ENCODE measurements around the gene TMEM100.

The TMEM100 gene

DNA sequence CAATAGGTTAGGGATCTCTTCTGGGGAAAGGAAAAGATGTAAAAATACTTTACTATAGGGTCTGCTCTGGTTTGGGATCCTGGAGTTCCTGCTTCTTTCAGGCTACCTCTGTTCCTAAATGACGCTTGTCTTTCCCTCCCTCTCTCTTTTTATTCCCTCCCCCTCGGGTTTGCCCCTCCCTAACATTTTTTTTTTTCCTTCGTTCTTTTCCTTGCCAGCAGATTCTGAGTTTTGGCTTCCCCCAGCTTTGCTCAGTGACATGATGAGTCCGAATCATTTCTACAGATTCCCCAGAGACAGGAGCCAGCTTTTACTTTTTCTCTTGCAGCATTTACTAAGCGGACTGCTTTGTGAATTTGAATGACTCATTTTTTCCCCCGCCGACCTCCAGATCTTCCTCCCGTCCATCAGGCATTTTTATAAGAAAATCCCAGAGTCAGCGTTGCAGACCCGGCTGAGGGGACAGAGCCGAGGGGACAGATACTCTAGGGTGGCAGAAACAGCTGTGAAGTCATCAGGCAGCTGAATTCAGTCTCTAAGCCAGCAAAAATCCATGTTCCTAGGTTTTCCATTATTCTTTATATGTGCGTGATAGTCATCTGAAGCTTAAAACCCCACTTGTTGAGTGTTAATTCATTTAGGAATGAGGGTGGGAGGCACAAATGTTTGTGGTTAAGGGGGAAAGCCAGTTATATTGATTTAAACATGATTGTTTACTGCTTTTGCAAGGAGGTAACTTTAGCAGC lies at the start of gene TMEM100:
Gene TMEM100 (minus strand): TSS at position 123 of the 746 bp plus-strand sequence. CDS start 1,794 bp downstream, outside the sequence.
- no peak for DNase-seq

DNA sequence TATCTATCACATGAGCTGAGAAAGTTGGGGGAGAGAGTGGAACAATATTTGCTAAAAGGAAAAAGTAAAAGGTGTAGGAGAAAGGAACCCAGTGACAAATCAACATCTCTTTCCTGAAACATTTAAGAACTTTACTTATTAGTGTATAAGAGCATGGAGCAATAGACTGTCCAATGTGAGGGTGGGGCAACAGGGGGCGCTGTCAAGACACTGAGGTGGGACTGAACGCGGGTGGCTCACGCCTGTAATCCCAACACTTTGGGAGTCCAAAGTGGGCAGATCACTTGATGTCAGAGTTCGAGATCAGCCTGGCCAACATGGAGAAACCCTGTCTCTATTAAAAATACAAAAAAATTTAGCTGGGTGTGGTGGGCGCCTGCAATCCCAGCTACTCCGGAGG lies 49.4 kb upstream of the TMEM100 start:
- DNase-seq, result no peak

- DNase-seq, result no peak
Measured at GRCh38 chr17:55770196-55770870, 47.7 kb upstream of the TMEM100 start.

- no peak for DNase-seq
Measured at GRCh38 chr17:55769625-55770000, 46.9 kb upstream of the TMEM100 start.

DNA sequence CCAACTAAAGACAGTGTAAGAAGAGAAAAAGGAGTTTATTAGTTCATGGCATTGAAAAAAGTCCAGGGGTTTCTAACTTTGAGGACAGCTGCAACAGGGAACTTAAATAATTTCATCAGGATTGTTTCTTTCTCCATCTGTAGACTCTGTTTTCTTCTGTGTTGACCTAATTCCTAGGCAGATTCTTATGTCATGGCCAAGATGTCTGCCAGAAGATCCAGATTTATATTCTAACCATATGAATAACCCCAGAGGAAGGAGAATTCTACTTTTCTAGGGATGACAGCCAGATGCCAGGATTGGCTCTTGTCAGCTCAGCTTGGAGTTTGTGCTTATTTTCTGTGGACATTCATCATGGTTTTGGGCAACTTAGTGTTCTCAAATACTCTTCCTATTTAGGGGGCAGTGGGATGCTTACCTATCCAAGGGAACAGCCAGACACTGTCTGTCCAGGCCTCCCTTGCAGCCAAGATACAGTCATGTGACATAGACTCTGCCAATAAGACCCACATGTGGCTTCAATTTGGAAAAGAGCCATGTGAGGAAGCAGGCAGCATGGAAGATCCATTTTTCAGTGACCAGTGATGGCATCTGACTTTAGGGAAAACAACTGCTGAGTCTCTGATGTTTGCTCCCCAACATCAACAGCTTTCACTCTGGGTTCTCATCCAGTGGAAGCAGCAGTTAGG lies 46.4 kb upstream of the TMEM100 start:
- no peak for DNase-seq

- DNase-seq, result no peak
Measured at GRCh38 chr17:55765472-55765871, 42.8 kb upstream of the TMEM100 start.

- no peak for DNase-seq
Measured at GRCh38 chr17:55764610-55765009, 41.9 kb upstream of the TMEM100 start.

DNA sequence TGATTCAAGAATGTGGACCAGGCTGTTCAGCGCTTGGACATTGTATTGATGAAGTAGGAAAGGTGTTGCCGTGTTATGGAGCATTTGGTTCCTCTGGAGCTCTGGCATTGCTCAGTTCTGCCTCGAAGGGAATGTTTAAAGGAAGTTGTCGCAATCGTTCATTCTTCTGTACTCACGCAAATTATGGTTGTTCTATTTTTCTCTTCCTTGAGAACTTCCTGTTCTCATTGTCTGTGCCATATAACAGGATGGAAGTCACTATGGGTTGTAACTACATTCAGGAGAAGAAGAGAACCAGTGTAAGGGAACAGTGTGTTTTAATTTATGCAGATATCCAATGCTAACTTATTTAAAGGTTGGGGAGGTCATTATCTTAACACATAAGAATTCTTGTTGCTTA lies 41.2 kb upstream of the TMEM100 start:
- no peak for DNase-seq

GRCh38 chr17:55762086-55762858 lies 39.6 kb upstream of the TMEM100 start:
- DNase-seq, result no peak

GRCh38 chr17:55760643-55761355 lies 38.1 kb upstream of the TMEM100 start:
- DNase-seq, result no peak

- no peak for DNase-seq
Measured at GRCh38 chr17:55758171-55758570, 35.5 kb upstream of the TMEM100 start.

DNA sequence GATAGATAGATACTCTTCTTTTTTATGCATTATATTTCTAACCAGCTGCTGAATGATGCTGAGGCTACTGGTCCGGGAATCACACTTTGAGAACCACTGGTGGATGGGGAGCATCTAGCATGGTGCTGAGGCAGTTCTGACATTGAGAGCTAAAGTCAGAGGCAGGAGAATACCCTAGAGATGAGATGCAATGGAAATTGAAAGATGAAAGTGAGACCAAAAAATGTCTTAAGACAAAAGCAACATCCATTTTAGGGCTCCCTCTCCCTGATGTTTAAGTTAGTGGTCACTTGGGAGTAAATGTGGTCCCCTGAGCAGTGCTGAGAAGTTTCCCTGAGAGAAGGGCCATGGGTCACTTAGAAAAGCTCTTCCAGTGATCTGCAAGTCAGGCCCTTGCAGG lies 35.0 kb upstream of the TMEM100 start:
- DNase-seq, result no peak

DNA sequence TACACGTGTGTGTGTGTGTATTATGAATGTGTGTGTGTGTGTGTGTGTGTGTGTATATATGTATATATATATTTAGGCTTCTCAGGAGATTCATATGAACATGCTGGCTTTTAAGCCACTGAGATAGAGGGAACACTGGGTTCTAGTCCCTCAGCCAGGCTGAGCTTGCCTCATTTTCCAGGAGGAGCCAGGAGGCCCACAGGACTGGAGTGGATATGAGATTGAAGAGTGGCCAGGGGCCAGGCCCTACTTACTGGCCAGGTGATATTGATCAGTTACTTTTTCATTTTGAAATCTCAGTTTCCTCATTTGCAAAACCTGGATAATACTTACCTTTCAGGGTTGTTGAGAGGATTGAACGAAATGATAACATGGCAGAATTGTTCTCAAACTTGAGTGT lies 34.0 kb upstream of the TMEM100 start:
- no peak for DNase-seq

DNA sequence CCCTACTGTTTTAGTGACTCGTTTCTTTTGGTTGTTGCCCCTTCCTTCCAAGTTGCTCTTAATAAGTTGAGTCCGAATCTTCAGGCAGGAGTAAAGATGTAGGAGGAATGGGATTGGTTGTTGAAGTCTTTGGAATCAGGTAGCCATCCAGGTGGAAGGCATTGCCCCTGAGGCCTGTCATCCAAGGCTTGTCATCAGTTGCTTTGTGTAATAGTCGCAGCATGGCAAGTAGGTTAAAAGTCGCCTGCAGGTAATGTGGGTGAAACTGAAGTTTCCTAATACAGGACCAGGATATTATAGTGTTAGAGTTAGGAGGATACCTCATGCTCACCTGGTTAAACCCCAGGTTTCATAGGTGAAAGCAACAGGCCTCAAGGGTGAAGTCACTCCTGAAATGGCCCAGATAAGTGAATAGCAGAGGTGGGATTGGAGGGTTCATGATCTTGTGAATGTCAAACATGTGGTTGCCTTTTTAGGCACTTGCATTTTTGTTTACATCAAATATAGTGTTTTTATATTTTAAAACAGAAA lies 29.1 kb upstream of the TMEM100 start:
- DNase-seq, result no peak

DNA sequence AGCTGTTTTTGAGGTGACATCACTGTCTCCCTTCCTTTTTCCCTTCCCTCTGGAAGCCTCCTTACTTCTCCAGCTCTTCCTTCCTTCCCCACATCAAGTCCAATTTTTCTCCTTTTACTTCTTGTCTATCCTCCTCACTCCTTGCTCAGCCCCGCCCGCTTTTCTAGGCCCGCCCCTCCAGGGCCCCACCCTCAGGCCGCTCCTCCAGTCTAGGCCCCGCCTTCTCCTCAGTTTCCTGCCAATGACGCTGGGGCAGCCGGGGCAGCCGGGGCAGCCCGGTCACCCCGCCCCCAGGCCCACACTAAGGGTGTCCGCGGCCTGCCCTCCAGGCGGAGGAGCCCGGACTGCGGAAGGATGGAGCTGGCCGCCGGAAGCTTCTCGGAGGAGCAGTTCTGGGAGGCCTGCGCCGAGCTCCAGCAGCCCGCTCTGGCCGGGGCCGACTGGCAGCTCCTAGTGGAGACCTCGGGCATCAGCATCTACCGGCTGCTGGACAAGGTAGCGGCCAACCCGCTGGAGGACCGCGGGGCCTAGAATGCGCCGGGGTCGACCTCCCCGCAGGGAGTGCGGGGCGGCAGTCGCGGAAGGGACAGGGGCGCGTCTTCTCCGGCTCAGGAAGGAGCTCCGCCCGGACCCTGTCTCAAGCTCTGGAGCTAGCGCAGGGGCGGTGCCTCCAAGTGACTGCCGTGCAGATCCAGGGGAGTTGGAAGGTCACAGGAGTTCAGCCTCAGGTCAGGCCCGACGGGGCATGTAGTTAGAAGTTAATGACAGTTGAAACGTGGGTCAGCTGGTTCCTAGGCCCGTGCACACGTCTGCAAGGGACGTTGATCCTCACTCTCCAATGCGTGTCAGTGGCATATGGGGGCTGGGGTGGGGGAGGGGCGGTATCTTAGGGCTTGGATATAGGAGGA lies 28.3 kb upstream of the TMEM100 start, which contains the start of gene PCTP:
Gene PCTP (plus strand): TSS at position 302 of the 908 bp plus-strand sequence. CDS start 53 bp downstream, at position 355.
- DNase-seq, result peak; percentile 85

DNA sequence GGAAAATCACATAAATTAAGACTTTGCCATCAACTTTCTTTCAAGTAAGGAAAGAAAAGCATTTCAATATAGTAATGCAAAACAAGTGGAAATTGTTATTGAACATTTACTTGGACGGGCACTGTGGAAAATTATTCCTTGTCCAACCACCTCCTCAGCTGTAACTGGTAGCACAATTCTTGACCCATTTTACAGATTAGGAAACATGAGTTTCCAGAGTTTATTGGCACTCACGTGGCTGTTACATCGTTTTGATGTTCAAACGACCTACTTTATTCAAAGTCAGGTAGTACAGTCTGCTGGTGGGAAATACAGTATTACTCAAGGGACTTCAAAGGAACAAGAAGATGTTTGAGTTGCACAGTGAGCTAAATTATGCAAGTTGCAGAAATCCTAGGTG lies 27.3 kb upstream of the TMEM100 start:
- DNase-seq, result no peak

GRCh38 chr17:55748841-55749240 lies 26.2 kb upstream of the TMEM100 start:
- DNase-seq, result no peak

GRCh38 chr17:55747209-55747608 lies 24.5 kb upstream of the TMEM100 start:
- DNase-seq, result no peak

DNA sequence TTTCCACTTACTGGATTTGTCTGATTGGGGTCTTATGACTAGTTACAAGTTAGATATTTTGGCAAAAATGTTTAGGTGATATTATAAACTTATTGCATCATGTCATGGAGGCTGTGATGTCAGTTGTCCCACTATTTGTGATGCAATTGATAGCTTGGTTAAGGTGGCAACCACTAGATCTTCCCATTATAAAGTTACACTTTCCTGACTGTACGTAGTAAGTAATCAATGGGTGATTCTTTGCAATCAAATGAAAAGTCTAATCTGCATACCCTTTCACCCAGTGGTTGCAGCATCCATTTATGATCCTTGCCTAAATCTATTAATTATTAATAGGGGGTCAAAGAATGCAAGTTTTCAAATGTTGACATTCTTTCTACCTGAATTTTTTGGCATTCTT lies 23.8 kb upstream of the TMEM100 start:
- DNase-seq, result no peak

- DNase-seq, result no peak
Measured at GRCh38 chr17:55745258-55745657, 22.6 kb upstream of the TMEM100 start.

- no peak for DNase-seq
Measured at GRCh38 chr17:55743103-55743679, 20.5 kb upstream of the TMEM100 start.

Measured in stimulated activated CD4-positive, alpha-beta T cell treated with anti-CD3 and anti-CD28 coated beads, Interleukin-4, amount 100 ng/mL, for 1 hour (primary cell).